ENCODE results near the gene PCNT.
"Not testable (repeated sequence)": the region's sequence is repeated elsewhere in the genome, so short reads cannot be mapped to it uniquely, and the experiment has no call there.

Gene PCNT

DNA sequence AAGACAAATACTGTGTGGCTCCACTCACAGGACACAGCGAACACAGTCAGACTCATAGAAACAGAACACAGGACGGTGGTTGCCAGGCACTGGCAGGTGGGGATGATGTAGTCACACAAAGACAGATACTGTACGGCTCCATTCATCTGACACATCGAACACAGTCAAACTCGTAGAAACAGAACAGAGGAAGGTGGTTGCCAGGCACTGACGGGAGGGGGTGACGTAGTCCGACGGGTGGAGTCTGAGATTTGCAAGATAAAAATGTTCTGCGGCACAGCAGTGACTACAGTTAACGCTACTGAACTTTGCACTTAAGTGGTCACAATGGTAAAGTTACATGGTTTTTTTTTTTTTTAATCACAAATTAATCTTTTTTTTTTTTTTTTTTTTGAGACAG, 19.0 kb upstream of the PCNT start:
- DNase-seq, result no peak

DNA sequence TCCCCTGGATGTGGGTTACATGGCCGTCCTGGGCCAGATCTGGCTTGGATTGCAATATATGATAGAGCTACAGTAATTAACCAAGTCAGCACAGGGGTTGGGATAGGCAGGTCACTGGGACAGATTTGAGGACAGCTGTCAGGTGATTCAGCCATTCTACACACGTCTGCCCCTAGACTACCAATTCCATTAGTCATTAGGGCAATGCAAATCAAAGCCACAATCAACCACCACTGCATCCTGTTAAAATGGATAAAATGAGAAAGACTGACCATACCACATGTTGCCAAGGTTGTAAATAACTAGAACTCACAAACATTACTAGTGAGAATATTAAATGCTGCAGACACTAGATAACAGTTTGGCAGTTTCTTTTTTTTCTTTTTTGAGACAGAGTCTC, 16.3 kb upstream of the PCNT start:
- no peak for DNase-seq

DNA sequence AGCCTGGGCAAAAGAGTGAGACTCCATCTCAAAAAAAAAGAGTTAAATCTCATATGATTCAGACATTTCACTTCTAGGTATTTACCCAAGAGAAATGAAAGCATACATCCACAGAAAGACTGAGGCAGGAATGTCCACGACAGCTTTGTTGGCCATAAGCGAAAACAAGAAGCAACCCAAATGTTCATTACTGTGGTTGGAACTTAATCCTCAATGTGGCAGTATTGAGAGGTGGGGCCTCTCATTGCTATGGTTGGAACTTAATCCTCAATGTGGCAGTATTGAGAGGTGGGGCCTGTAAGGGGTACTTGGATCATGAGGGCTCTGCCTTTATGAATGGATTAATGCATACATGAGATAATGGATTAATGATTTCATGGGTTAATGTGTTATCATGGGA, 15.5 kb upstream of the PCNT start:
- no peak for DNase-seq

GRCh38 chr21:46310260-46310659, 13.7 kb upstream of the PCNT start:
- DNase-seq, result not testable (repeated sequence)

- no peak for DNase-seq
Measured at GRCh38 chr21:46311568-46311967, 12.4 kb upstream of the PCNT start.

GRCh38 chr21:46312949-46313348, 11.0 kb upstream of the PCNT start:
- DNase-seq, result no peak

DNA sequence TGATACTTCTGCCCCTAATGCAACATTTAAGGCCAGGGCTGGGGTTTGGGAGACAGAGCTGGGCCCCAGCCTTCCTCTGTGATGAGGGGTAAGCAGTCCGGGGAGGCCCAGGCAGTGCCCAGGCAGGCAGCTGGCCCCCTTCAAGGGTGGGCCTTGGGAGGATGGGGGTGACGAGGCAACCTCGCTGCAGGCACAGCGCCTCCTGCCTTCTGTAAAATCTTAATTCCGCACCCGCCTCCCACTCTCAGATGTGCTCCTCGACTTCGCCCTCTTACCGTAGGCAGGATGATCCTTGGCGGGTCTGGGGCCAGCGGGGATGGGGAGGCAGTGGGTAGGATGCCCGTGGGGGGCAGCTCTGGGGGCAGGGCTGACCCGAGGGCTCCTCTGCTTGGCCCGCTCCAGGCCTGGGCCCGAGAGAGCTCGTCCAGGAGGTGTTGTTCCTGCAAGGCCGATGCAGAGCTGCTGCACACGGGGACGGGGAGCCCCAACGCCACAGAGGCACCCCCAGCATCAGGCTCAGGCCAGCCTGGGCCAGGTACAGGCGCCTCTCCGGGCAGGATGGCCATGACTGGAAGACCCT, 9.4 kb upstream of the PCNT start:
- no peak for DNase-seq

- DNase-seq, result no peak
Measured at GRCh38 chr21:46316708-46317324, 7.1 kb upstream of the PCNT start.

- DNase-seq, result no peak
Measured at GRCh38 chr21:46317710-46318463, 6.1 kb upstream of the PCNT start.

GRCh38 chr21:46318464-46318845, 5.5 kb upstream of the PCNT start:
- no peak for DNase-seq

DNA sequence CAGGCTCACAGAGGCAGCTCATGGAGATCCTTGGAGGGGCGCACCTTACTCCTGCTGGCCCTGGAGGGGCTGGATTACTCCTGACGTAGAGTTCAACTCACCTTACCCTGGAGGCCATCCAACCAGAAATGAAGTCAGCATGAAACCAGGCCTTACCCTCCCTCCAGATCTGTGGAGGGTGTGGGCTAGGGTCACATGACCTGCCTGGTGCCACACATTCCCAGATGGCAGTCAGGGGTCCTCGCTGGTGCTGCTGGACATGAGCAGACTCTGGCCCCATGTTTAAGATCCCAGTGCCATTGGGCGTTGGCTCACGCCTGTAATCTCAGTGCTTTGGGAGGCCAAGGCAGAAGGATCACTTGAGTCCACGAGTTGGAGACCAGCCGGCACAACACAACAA, 4.8 kb upstream of the PCNT start:
- DNase-seq, result no peak

- no peak for DNase-seq
Measured at GRCh38 chr21:46320331-46320801, 3.6 kb upstream of the PCNT start.

- peak; percentile 43 for DNase-seq
Measured at GRCh38 chr21:46322351-46323226, 1.4 kb upstream of the PCNT start.

DNA sequence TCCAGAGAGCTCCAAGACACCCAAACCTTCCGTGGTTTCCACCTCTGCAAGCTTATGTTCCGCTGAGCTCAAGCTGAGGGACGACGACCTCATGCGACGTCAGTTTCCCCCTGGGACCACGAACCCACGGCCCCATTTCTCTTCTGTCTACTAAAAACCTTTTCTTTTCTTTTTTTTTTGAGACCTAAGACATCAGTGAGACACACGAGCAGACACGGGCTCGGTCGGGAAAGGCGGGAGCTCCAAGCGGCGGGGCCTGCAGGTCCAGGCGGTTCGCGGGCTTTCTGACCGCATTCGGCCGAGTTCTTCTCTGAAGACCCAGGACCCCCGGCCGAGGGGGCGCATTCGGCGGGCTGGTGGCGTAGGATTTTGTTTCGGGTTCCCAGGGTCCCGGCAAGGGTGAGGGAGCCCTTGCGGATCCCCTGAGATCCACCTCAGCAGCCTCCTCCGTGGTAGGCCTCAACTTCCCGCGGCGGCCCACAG, 688 bp upstream of the PCNT start:
- DNase-seq, result no peak

- DNase-seq, result peak; percentile 90
Measured at GRCh38 chr21:46324390-46325072, 575 bp downstream of the PCNT start.

DNA sequence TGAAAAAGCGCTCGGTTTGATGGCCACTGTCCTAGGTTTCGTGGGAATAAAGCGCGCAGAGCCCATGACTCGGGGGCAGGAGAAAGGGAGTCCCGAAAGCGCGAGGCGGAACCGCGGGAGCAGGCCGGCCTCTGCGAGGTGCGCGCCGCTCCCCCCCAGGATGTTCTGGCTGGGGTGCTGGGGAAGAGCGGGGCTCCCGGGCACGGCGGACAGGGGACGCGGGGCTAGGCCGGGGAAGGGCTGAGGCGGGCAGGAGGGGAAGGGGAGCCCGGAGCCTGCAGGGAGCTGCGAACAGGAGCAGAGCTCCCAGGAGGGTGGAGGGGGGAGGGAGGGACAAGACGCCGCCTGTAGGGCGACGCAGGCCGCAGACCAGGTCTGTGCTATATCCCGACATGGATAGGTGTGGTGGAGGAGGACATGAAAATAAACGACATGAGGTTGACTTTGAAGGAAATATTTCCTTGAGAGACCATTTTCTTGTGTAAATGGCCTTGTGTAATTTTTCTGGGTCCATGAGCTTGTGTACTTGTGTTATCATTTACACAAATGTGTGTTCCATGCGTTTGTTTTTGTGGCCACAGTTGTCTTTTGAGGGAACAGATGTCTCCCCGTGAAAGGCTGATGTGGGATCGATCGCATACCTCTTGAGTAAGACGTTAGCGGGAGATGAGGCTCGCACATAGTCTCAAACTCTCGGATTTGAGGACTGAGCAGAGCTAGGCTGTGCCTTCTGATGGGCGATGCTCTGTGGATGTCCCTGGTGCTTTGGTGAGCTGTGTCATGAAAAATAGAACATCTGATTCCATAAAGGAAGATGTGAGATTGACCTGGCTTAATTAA, 1.3 kb downstream of the PCNT start:
- DNase-seq, result peak; percentile 55

DNA sequence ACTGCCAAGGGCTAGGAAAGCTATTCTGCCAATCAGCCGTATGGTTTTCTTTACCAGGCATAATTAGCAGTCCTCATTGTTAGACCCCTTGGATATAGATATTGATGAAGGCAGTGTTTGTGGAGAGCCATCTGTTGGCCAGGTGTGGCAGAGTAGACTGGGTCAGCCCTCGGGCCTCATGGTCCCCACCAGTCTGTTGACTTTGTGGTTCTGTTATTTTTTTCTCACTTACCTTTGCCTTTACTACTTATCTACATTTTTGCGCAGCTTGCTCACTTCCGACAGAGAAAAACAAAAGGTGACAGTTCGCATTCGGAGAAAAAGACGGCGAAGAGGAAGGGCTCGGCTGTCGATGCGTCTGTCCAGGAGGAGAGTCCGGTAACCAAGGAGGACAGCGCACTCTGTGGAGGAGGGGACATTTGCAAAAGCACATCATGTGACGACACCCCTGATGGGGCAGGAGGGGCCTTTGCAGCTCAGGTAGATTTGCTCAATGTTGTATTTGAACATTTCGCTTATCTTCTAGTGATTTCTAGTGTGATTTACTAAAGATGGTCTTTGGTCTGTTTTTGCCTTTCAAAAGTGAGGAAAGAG, 2.3 kb downstream of the PCNT start:
- no peak for DNase-seq

DNA sequence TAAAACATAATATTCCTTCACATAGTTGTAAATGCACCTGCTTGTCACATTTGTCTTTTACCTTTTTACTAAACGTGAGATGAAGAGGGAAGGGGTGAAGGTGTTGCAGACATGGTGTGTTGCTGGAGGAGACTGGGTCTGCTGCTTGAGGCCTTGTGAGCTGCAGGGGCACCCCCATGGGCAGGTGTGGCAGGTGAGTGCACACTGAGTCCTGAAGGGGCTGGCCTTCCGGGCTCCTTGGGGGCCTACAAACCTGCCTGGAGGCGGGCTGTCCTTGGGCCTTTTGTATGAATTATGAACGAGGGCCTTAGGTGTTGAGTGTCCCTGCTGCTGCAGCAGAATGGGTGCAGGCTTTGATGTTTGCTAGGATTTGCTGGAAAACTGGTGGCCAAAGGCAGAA, 3.8 kb downstream of the PCNT start:
- DNase-seq, result no peak

DNA sequence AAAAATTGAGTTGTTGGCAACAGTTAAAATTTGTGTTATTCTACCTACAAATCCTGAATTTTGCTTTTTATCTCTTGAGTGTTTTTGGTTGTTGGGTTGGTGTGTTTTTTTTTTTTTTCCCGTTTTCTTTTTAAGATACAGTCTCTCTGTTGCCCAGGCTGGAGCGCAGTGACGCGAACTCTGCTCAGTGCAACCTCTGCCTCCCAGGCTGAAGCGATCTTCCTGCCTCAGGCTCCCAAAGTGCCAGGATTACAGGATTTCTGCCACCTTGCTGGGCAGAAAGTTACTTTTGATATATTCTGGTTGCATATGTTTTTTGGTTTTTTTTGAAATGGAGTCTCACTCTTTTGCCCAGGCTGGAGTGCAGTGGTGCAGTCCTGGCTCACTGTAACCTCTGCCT, 4.2 kb downstream of the PCNT start:
- DNase-seq, result no peak

GRCh38 chr21:46329796-46330195, 5.8 kb downstream of the PCNT start:
- no peak for DNase-seq
